CD4-positive, alpha-beta memory T cell (primary cell): ENCODE measurements around the gene BBX. TPM values are rescaled to one million over a fixed set of nuclear protein-coding genes. Genes with fewer than 3 reads are reported as not detected.

Experiments
- CTCF ChIA-PET: fragments of 350-600 bp; sonication (Branson Sonifier 250); formaldehyde crosslinking; loops from one replicate; lab custom pipeline; 2021; ENCODE audit warnings: inconsistent platforms; ENCODE audit not compliant: partially characterized antibody; lab: Charles Lee
- POLR2A ChIA-PET: fragments of 350-600 bp; sonication (Branson Sonifier 250); formaldehyde crosslinking; loops from one replicate; lab custom pipeline; 2021; ENCODE audit not compliant: partially characterized antibody; lab: Charles Lee
- DNase-seq, 5 donors: peaks; one replicate each; pipeline versions ENCODE4 v3.0.0 to v3.0.0-alpha.2; 2020 to 2022; ENCODE audit warnings: mixed read lengths in 1 of 5
- H3K27ac ChIP-seq: one replicate; pipeline ENCODE4 v1.7.0; 2013; ENCODE audit warnings: low read depth, low read length
- H3K27me3 ChIP-seq: 2 replicates; pipeline ENCODE4 v1.7.0; 2013; ENCODE audit warnings: mild to moderate bottlenecking, low read length, moderate library complexity; ENCODE audit not compliant: insufficient read depth
- H3K36me3 ChIP-seq: 2 replicates; pipeline ENCODE4 v1.7.0; 2013; ENCODE audit warnings: mild to moderate bottlenecking, low read length, moderate library complexity; ENCODE audit not compliant: insufficient read depth
- H3K4me1 ChIP-seq: 2 replicates; pipeline ENCODE4 v1.7.0; 2013; ENCODE audit warnings: mild to moderate bottlenecking, low read length, moderate library complexity; ENCODE audit not compliant: insufficient read depth
- H3K4me3 ChIP-seq, 2 donors: one replicate each; pipeline ENCODE4 v1.7.0; 2013; ENCODE audit warnings: low read length in 2 of 2, mild to moderate bottlenecking in 1 of 2
- H3K9me3 ChIP-seq, 2 donors: one replicate each; pipeline ENCODE4 v1.7.0; 2013; ENCODE audit warnings: low read length in 2 of 2, control low read depth in 1 of 2; ENCODE audit not compliant: control insufficient read depth in 1 of 2
- H3K27ac Mint-ChIP-seq, 7 donors: one replicate each; pipeline ENCODE4 v1.8.0; 2020 to 2021; ENCODE audit warnings: mixed read lengths in 7 of 7, mild to moderate bottlenecking in 6 of 7, inconsistent platforms in 3 of 7, moderate library complexity in 3 of 7
- H3K27me3 Mint-ChIP-seq, 2 donors: one replicate each; pipeline ENCODE4 v1.8.0; 2020 to 2021; ENCODE audit warnings: mixed read lengths in 2 of 2
- H3K36me3 Mint-ChIP-seq, 2 donors: one replicate each; pipeline ENCODE4 v1.8.0; 2020 to 2021; ENCODE audit warnings: mixed read lengths in 2 of 2, inconsistent platforms in 1 of 2, mild to moderate bottlenecking in 1 of 2
- H3K4me1 Mint-ChIP-seq, 4 donors: one replicate each; pipeline ENCODE4 v1.8.0; 2020 to 2021; ENCODE audit warnings: mixed read lengths in 4 of 4, mild to moderate bottlenecking in 1 of 4
- H3K4me3 Mint-ChIP-seq, 8 donors: one replicate each; pipeline ENCODE4 v1.8.0; 2020 to 2021; ENCODE audit warnings: mixed read lengths in 8 of 8, mild to moderate bottlenecking in 7 of 8, moderate library complexity in 6 of 8, inconsistent platforms in 3 of 8
- H3K9me3 Mint-ChIP-seq, 8 donors: one replicate each; pipeline ENCODE4 v1.8.0; 2020 to 2021; ENCODE audit warnings: mixed read lengths in 8 of 8, mild to moderate bottlenecking in 5 of 8, inconsistent platforms in 3 of 8, moderate library complexity in 1 of 8
- intact Hi-C: fragments of 100-400 bp; cut with micrococcal nuclease; formaldehyde crosslinking; loops from one replicate; pipeline ENCODE4 v1.15.1; 2023
- polyA plus RNA-seq, 2 donors: library from polyadenylated mRNA; unstranded; fragments of 300-500 nt; fragmentation: Illumina TruSeq; gene quantifications; one replicate each; pipeline ENCODE4 v1.2.3, GENCODE V29; 2021
- total RNA-seq, 2 experiments: library from RNA; stranded (reverse); gene quantifications; one replicate each; pipeline ENCODE4 v1.2.3, GENCODE V29; 2021

The BBX gene
- total and polyA plus RNA-seq, 4 experiments from 2014 or later = 85.4 to 101 (median 96.5) TPM

GRCh38 chr3:107574650-107575049 lies 51.9 kb downstream of the BBX start:
- ChIA-PET CTCF (interaction anchor here (0.9 to 2.0 kb wide), 9 partner anchors 15 to 353 kb away, joined by 3 to 5 read pairs (median 3); no protein-coding TSS in a partner anchor), POLR2A (no interaction called here)
- Mint-ChIP-seq H3K27me3 (no peaks in the 10 kb centered on the region), H3K9me3 (no peaks in the 10 kb centered on the region), H3K36me3 (peaks cover 3 to 4% of the 10 kb centered on the region in 2 donors), H3K4me1 (peaks cover 29 to 47% (median 38%) of the 10 kb centered on the region in 4 donors), H3K27ac (peak overlapping the region in 1 of 7 donors; percentile 8), H3K4me3 (no peak overlapping the region)
- intact Hi-C loops = loop anchor here (1.0 to 5.0 kb wide), 2 partner anchors 168 to 353 kb away; no protein-coding TSS in a partner anchor
- no peak overlapping the region for H3K27ac ChIP-seq
- no peaks in the 10 kb centered on the region for H3K36me3 ChIP-seq
- no peak overlapping the region for H3K4me3 ChIP-seq
- peaks cover 15% of the 10 kb centered on the region for H3K4me1 ChIP-seq
- H3K9me3 ChIP-seq = no peaks in the 10 kb centered on the region
- DNase-seq = peak in 1 of 5 donors; percentile 20
- no peaks in the 10 kb centered on the region for H3K27me3 ChIP-seq

- POLR2A ChIA-PET = no interaction called here
- intact Hi-C loops = loop anchor here (2.0 kb wide), 1 partner anchor 15 kb away; no protein-coding TSS in a partner anchor
Measured at GRCh38 chr3:107578091-107578490, 55.3 kb downstream of the BBX start.

GRCh38 chr3:107578523-107578922 lies 55.8 kb downstream of the BBX start:
- Mint-ChIP-seq H3K4me1 (peaks cover 25 to 32% (median 26%) of the 10 kb centered on the region in 4 donors), H3K27ac (peak overlapping the region in 2 of 7 donors; percentile 13 to 48), H3K27me3 (no peaks in the 10 kb centered on the region), H3K4me3 (no peak overlapping the region), H3K36me3 (peaks cover 3 to 4% of the 10 kb centered on the region in 2 donors), H3K9me3 (no peaks in the 10 kb centered on the region)
- Histone ChIP-seq H3K9me3 (no peaks in the 10 kb centered on the region), H3K36me3 (no peaks in the 10 kb centered on the region), H3K27me3 (no peaks in the 10 kb centered on the region), H3K4me1 (peaks cover 15% of the 10 kb centered on the region), H3K4me3 (no peak overlapping the region), H3K27ac (no peak overlapping the region)
- intact Hi-C loops = loop anchor here (2.0 kb wide), 1 partner anchor 14 kb away; no protein-coding TSS in a partner anchor
- no peak for DNase-seq
- CTCF ChIA-PET = interaction anchor here (0.9 to 1.4 kb wide), 5 partner anchors 9 to 306 kb away, joined by 3 to 4 read pairs (median 3); no protein-coding TSS in a partner anchor
- POLR2A ChIA-PET = no interaction called here

More at GRCh38 chr3:107578091-107578490, 55.3 kb downstream of the BBX start:
- Mint-ChIP-seq H3K27me3 (no peaks in the 10 kb centered on the region), H3K27ac (peak overlapping the region in 4 of 7 donors; percentile 11 to 75 (median 23)), H3K9me3 (no peaks in the 10 kb centered on the region), H3K36me3 (peaks cover 3 to 4% of the 10 kb centered on the region in 2 donors), H3K4me1 (peaks cover 25 to 32% (median 25%) of the 10 kb centered on the region in 4 donors), H3K4me3 (peak overlapping the region in 1 of 8 donors; percentile 6)
- no peaks in the 10 kb centered on the region for H3K36me3 ChIP-seq
- no peaks in the 10 kb centered on the region for H3K9me3 ChIP-seq
- H3K27me3 ChIP-seq = no peaks in the 10 kb centered on the region
- H3K4me1 ChIP-seq = peaks cover 15% of the 10 kb centered on the region
- DNase-seq = no peak
- H3K27ac ChIP-seq = no peak overlapping the region
- CTCF ChIA-PET = interaction anchor here (1.0 to 1.4 kb wide), 4 partner anchors 9 to 306 kb away, joined by 3 to 4 read pairs (median 4); no protein-coding TSS in a partner anchor
- no peak overlapping the region for H3K4me3 ChIP-seq

GRCh38 chr3:107579371-107579770 lies 56.6 kb downstream of the BBX start:
- Mint-ChIP-seq H3K4me1 (peaks cover 25 to 32% (median 26%) of the 10 kb centered on the region in 4 donors), H3K36me3 (peaks cover 3 to 4% of the 10 kb centered on the region in 2 donors), H3K27me3 (no peaks in the 10 kb centered on the region), H3K9me3 (no peaks in the 10 kb centered on the region), H3K4me3 (no peak overlapping the region), H3K27ac (peak overlapping the region in 3 of 7 donors; percentile 14 to 60 (median 16))
- Histone ChIP-seq H3K9me3 (no peaks in the 10 kb centered on the region), H3K27ac (no peak overlapping the region), H3K4me3 (no peak overlapping the region), H3K36me3 (no peaks in the 10 kb centered on the region), H3K4me1 (peaks cover 15% of the 10 kb centered on the region), H3K27me3 (no peaks in the 10 kb centered on the region)
- intact Hi-C loops = loop anchor here (2.0 kb wide), 1 partner anchor 13 kb away; no protein-coding TSS in a partner anchor
- ChIA-PET POLR2A (no interaction called here), CTCF (interaction anchor here (0.9 to 1.4 kb wide), 2 partner anchors 8 to 98 kb away, joined by 3 to 4 read pairs; no protein-coding TSS in a partner anchor)
- no peak for DNase-seq

GRCh38 chr3:107581230-107581629 lies 58.5 kb downstream of the BBX start:
- no peaks in the 10 kb centered on the region for H3K9me3 ChIP-seq
- H3K36me3 ChIP-seq = no peaks in the 10 kb centered on the region
- Mint-ChIP-seq H3K9me3 (no peaks in the 10 kb centered on the region), H3K36me3 (peaks cover 6 to 7% of the 10 kb centered on the region in 2 donors), H3K4me1 (peaks cover 23 to 34% (median 26%) of the 10 kb centered on the region in 4 donors), H3K27me3 (no peaks in the 10 kb centered on the region), H3K27ac (no peak overlapping the region), H3K4me3 (no peak overlapping the region)
- H3K4me1 ChIP-seq = peaks cover 15% of the 10 kb centered on the region
- ChIA-PET POLR2A (no interaction called here), CTCF (no interaction called here)
- no peaks in the 10 kb centered on the region for H3K27me3 ChIP-seq
- H3K27ac ChIP-seq = no peak overlapping the region
- no peak for DNase-seq
- intact Hi-C loops = no loop called here
- no peak overlapping the region for H3K4me3 ChIP-seq

- Histone ChIP-seq H3K9me3 (no peaks in the 10 kb centered on the region), H3K27me3 (no peaks in the 10 kb centered on the region), H3K27ac (no peak overlapping the region), H3K4me1 (no peaks in the 10 kb centered on the region), H3K4me3 (no peak overlapping the region), H3K36me3 (no peaks in the 10 kb centered on the region)
- Mint-ChIP-seq H3K4me3 (no peak overlapping the region), H3K27ac (peak overlapping the region in 2 of 7 donors; percentile 22 to 74), H3K27me3 (no peaks in the 10 kb centered on the region), H3K4me1 (peaks cover 12 to 29% (median 15%) of the 10 kb centered on the region in 4 donors), H3K36me3 (peaks cover 4 to 11% of the 10 kb centered on the region in 2 donors), H3K9me3 (no peaks in the 10 kb centered on the region)
- intact Hi-C loops = no loop called here
- POLR2A ChIA-PET = no interaction called here
- CTCF ChIA-PET = interaction anchor here (0.7 kb wide), 1 partner anchor 45 kb away, joined by 4 read pairs; no protein-coding TSS in a partner anchor
- no peak for DNase-seq
Measured at GRCh38 chr3:107588217-107588616, 65.5 kb downstream of the BBX start.

- no peak for DNase-seq
- H3K9me3 Mint-ChIP-seq = no peaks in the 10 kb centered on the region
- H3K4me1 ChIP-seq = no peaks in the 10 kb centered on the region
- H3K36me3 Mint-ChIP-seq = peaks cover 4 to 11% of the 10 kb centered on the region in 2 donors
- H3K27me3 ChIP-seq = no peaks in the 10 kb centered on the region
- no peak overlapping the region for H3K27ac ChIP-seq
- H3K27me3 Mint-ChIP-seq = no peaks in the 10 kb centered on the region
- intact Hi-C loops = no loop called here
- H3K36me3 ChIP-seq = no peaks in the 10 kb centered on the region
- no peaks in the 10 kb centered on the region for H3K9me3 ChIP-seq
- H3K4me3 Mint-ChIP-seq = no peak overlapping the region
- H3K27ac Mint-ChIP-seq = no peak overlapping the region
- H3K4me3 ChIP-seq = no peak overlapping the region
- POLR2A ChIA-PET = no interaction called here
- peaks cover 18 to 38% (median 23%) of the 10 kb centered on the region in 4 donors for H3K4me1 Mint-ChIP-seq
- CTCF ChIA-PET = interaction anchor here (1.4 kb wide), 1 partner anchor 15 kb away, joined by 4 read pairs; no protein-coding TSS in a partner anchor
Measured at GRCh38 chr3:107589454-107589853, 66.7 kb downstream of the BBX start.
